Measurements from ENCODE around the gene GPI. TPM values are rescaled to one million over a fixed set of nuclear protein-coding genes. Genes with fewer than 3 reads are reported as not detected.

Gene GPI
- total RNA-seq (2021; ENCODE audit: unreplicated experiment) (370 TPM), Bru-seq, nascent RNA (percentile 85 among the genes with signal in this experiment), BruChase-seq, experiment 1, labeled RNA remaining after a 2-hour chase (percentile 90 among the genes with signal in this experiment), BruChase-seq, experiment 2, labeled RNA remaining after a 6-hour chase (percentile 94 among the genes with signal in this experiment)
- 700 TPM for polyA plus RNA-seq (2012; ENCODE audit: insufficient read length)
- long read RNA-seq, full-length matches to known transcripts, result 323 of 461 reads
- long read RNA-seq, partial matches to known transcripts, result 114 of 461 reads
- long read RNA-seq, other reads (novel, unspliced or antisense), result 24 of 461 reads

- ATAC-seq (peak; percentile 92), DNase-seq (ENCODE audit: low read depth, low spot score) (no peak)
- TF ChIP-seq SIN3A (IDR thresholded peaks at IDR 0.05; ENCODE audit: borderline replicate concordance, insufficient read depth, low read depth, low read length) (0 out of 2 replicates have a peak, but pooled peaks have one; percentile 33), CTCF (IDR thresholded peaks at IDR 0.05) (no peak), POLR2AphosphoS5 (IDR thresholded peaks at IDR 0.05; ENCODE audit: low read depth, low read length) (peak; percentile 82)
- peak within 1 kb of the TSS; percentile 85 for H3K27ac ChIP-seq (ENCODE audit: low read length)
- peaks cover 19% of the 10 kb centered on the region; the same call in 1 of the 2 replicates for H3K36me3 ChIP-seq (ENCODE audit: control insufficient read depth, insufficient read depth, low read length)
- ChIA-PET CTCF (no interaction called here), POLR2A (no interaction called here)
- H3K4me3 ChIP-seq (ENCODE audit: low read depth in 2 of 2, low read length in 2 of 2), result peak within 1 kb of the TSS; percentile 72 to 96
- H3K4me1 ChIP-seq (ENCODE audit: control insufficient read depth, insufficient read depth, low read length), result peaks cover 15% of the 10 kb centered on the region
- no TSS peak for BruUV-seq (replicated peaks)
- in situ Hi-C loops (cut with HindIII; ENCODE audit: low pct_unique_long_range_greater_than_20kb, low sequenced_read_pairs), result no loop called here
- intact Hi-C loops (cut with micrococcal nuclease; ENCODE audit: unreplicated experiment), result no loop called here
- H3K9me3 ChIP-seq (ENCODE audit: control insufficient read depth, insufficient read depth, low read depth, low read length), result no peaks in the 10 kb centered on the region
- no peaks in the 10 kb centered on the region for H3K27me3 ChIP-seq (ENCODE audit: control insufficient read depth, insufficient read depth, low read length)
Observed at GRCh38 chr19:34364830-34365462, at the start of gene GPI. GPI (plus strand) TSS chr19:34365196; CDS start chr19:34365267, 71 bp downstream.

DNA sequence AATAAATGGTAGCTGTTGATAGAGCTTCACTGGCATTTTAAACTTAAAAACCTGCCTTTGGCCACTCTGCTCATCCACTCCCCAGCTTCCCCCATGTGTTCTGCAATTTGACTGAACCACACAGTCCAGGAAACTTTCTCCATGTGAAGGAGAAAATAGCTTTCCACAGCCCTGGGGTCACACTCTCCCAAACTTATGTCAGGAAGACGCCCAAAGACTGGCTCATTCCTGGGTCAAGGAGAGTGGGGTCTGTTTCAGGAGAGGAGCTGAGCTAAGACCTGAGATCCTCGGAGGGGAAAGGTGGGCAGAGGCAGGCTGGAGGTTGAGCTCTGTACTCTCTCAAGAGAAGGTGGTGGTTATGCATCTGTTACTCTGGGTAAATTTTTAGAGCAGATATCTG lies 48.7 kb upstream of the GPI start:
- Histone ChIP-seq H3K4me3 (ENCODE audit: low read depth in 2 of 2, low read length in 2 of 2) (no peak overlapping the region), H3K27ac (ENCODE audit: low read length) (no peak overlapping the region), H3K27me3 (ENCODE audit: control insufficient read depth, insufficient read depth, low read length) (no peaks in the 10 kb centered on the region), H3K9me3 (ENCODE audit: control insufficient read depth, insufficient read depth, low read depth, low read length) (no peaks in the 10 kb centered on the region), H3K36me3 (ENCODE audit: control insufficient read depth, insufficient read depth, low read length) (no peaks in the 10 kb centered on the region), H3K4me1 (ENCODE audit: control insufficient read depth, insufficient read depth, low read length) (0 out of 2 replicates have a peak, but pooled peaks cover 5% of the 10 kb centered on the region)
- ChIA-PET CTCF (interaction anchor here (0.5 kb wide), 1 partner anchor 143 kb away, joined by 3 read pairs; no protein-coding TSS in a partner anchor), POLR2A (interaction anchor here (0.6 kb wide), 1 partner anchor 73 kb away, joined by 7 read pairs; no protein-coding TSS in a partner anchor)
- DNase-seq (ENCODE audit: low read depth, low spot score) (no peak), ATAC-seq (no peak)
- TF ChIP-seq SIN3A (IDR thresholded peaks at IDR 0.05; ENCODE audit: borderline replicate concordance, insufficient read depth, low read depth, low read length), result no peak
- TF ChIP-seq CTCF (IDR thresholded peaks at IDR 0.05), result no peak
- TF ChIP-seq REST (IDR thresholded peaks at IDR 0.05; ENCODE audit: insufficient read depth in 1 of 2, low read depth in 2 of 2, low read length in 1 of 2), result no peak
- no peak for TF ChIP-seq TCF7L2 (IDR thresholded peaks at IDR 0.05; ENCODE audit: low read depth, low read length)
- no peak for TF ChIP-seq POLR2AphosphoS5 (IDR thresholded peaks at IDR 0.05; ENCODE audit: low read depth, low read length)
- in situ Hi-C loops (cut with HindIII; ENCODE audit: low pct_unique_long_range_greater_than_20kb, low sequenced_read_pairs), result no loop called here
- no TSS peak for BruUV-seq (replicated peaks)
- intact Hi-C loops (cut with micrococcal nuclease; ENCODE audit: unreplicated experiment), result no loop called here

Measured in Panc1 (cell line).